ENCODE results near the gene FAM78B. TPM values are rescaled to one million over a fixed set of nuclear protein-coding genes. Genes with fewer than 3 reads are reported as not detected.

Gene FAM78B
- polyA plus RNA-seq, 1 donor, result 3.9 TPM

GRCh38 chr1:166120281-166120680, 46.5 kb downstream of the FAM78B start:
- DNase-seq (ENCODE audit: low read depth), result no peak

GRCh38 chr1:166119471-166119965, 47.3 kb downstream of the FAM78B start:
- DNase-seq (ENCODE audit: low read depth), result no peak

GRCh38 chr1:166117776-166118175, 49.0 kb downstream of the FAM78B start:
- DNase-seq (ENCODE audit: low read depth), result no peak

- DNase-seq (ENCODE audit: low read depth), result no peak
These were observed 50.8 kb downstream of the FAM78B start for GRCh38 chr1:166116026-166116425.

- no peak for DNase-seq (ENCODE audit: low read depth)
These were observed 52.4 kb downstream of the FAM78B start for GRCh38 chr1:166114419-166114818.

GRCh38 chr1:166113630-166114029, 53.2 kb downstream of the FAM78B start:
- DNase-seq (ENCODE audit: low read depth), result no peak

GRCh38 chr1:166113031-166113430, 53.8 kb downstream of the FAM78B start:
- no peak for DNase-seq (ENCODE audit: low read depth)

- DNase-seq (ENCODE audit: low read depth), result no peak
These were observed 54.4 kb downstream of the FAM78B start for GRCh38 chr1:166112425-166112824.

- DNase-seq (ENCODE audit: low read depth), result no peak
These were observed 55.4 kb downstream of the FAM78B start for GRCh38 chr1:166111430-166111829.

GRCh38 chr1:166090244-166090643, 76.6 kb downstream of the FAM78B start:
- no peak for DNase-seq (ENCODE audit: low read depth)

GRCh38 chr1:166089804-166090203, 77.0 kb downstream of the FAM78B start:
- no peak for DNase-seq (ENCODE audit: low read depth)

GRCh38 chr1:166088572-166088955, 78.2 kb downstream of the FAM78B start:
- no peak for DNase-seq (ENCODE audit: low read depth)

GRCh38 chr1:166087734-166088571, 78.8 kb downstream of the FAM78B start:
- DNase-seq (ENCODE audit: low read depth), result no peak

- DNase-seq (ENCODE audit: low read depth), result no peak
These were observed 80.5 kb downstream of the FAM78B start for GRCh38 chr1:166086113-166086883.

GRCh38 chr1:166084613-166085012, 82.2 kb downstream of the FAM78B start:
- DNase-seq (ENCODE audit: low read depth), result no peak

GRCh38 chr1:166083887-166084286, 82.9 kb downstream of the FAM78B start:
- DNase-seq (ENCODE audit: low read depth), result no peak

- no peak for DNase-seq (ENCODE audit: low read depth)
These were observed 84.2 kb downstream of the FAM78B start for GRCh38 chr1:166082601-166083000.

GRCh38 chr1:166080967-166081870, 85.6 kb downstream of the FAM78B start:
- no peak for DNase-seq (ENCODE audit: low read depth)

- no peak for DNase-seq (ENCODE audit: low read depth)
These were observed 86.4 kb downstream of the FAM78B start for GRCh38 chr1:166080277-166080966.

GRCh38 chr1:166079276-166079675, 87.5 kb downstream of the FAM78B start:
- no peak for DNase-seq (ENCODE audit: low read depth)

- DNase-seq (ENCODE audit: low read depth), result no peak
These were observed 93.3 kb downstream of the FAM78B start for GRCh38 chr1:166073489-166073888.

All from forelimb muscle (tissue), 1 donor.